HUES6 (cell line): ENCODE results near the gene ATXN7L1.

ENCODE experiments used
- H3K27ac ChIP-seq: 2 replicates; pipeline ENCODE4 v1.7.0; 2013; ENCODE audit warnings: low read depth, mild to moderate bottlenecking, low read length, inconsistent platforms
- H3K27me3 ChIP-seq: 2 replicates; pipeline ENCODE4 v1.6.1; 2013; ENCODE audit warnings: low read length; ENCODE audit not compliant: control insufficient read depth, insufficient read depth
- H3K36me3 ChIP-seq: 2 replicates; pipeline ENCODE4 v1.6.1; 2013; ENCODE audit warnings: low read length; ENCODE audit not compliant: control insufficient read depth, insufficient read depth
- H3K4me1 ChIP-seq: 2 replicates; pipeline ENCODE4 v1.6.1; 2013; ENCODE audit warnings: low read length; ENCODE audit not compliant: control insufficient read depth, insufficient read depth
- H3K4me3 ChIP-seq: 2 replicates; pipeline ENCODE4 v1.5.1; 2013; ENCODE audit warnings: low read depth, low read length
- H3K9ac ChIP-seq: one replicate; pipeline ENCODE4 v1.6.1; 2013; ENCODE audit warnings: mild to moderate bottlenecking, low read length
- H3K9me3 ChIP-seq: 2 replicates; pipeline ENCODE4 v1.6.1; 2013; ENCODE audit warnings: low read depth, low read length; ENCODE audit not compliant: control insufficient read depth, insufficient read depth

Gene ATXN7L1

GRCh38 chr7:105581066-105581811 is 295.2 kb downstream of the ATXN7L1 start, which contains the start of gene EFCAB10:
Gene EFCAB10 (minus strand): TSS chr7:105581493. CDS start chr7:105581463, 30 bp downstream.
- Histone ChIP-seq H3K27ac (no peak within 1 kb of the TSS), H3K4me1 (no peaks in the 10 kb centered on the region)

GRCh38 chr7:105580022-105580740 is 296.2 kb downstream of the ATXN7L1 start:
- Histone ChIP-seq H3K4me1 (no peaks in the 10 kb centered on the region), H3K9ac (no peak overlapping the region), H3K27ac (no peak overlapping the region), H3K36me3 (no peaks in the 10 kb centered on the region), H3K4me3 (0 out of 2 replicates have a peak overlapping the region, but pooled peaks have one; percentile 54), H3K9me3 (peaks cover 14% of the 10 kb centered on the region), H3K27me3 (no peaks in the 10 kb centered on the region)

More at GRCh38 chr7:105581066-105581811, 295.2 kb downstream of the ATXN7L1 start, which contains the start of gene EFCAB10:
- H3K36me3 ChIP-seq: no peaks in the 10 kb centered on the region
- peaks cover 16% of the 10 kb centered on the region for H3K9me3 ChIP-seq
- no peaks in the 10 kb centered on the region for H3K27me3 ChIP-seq
- peak within 1 kb of the TSS; percentile 54 for H3K4me3 ChIP-seq
- H3K9ac ChIP-seq: peak within 1 kb of the TSS; percentile 18

GRCh38 chr7:105578496-105578895 is 297.9 kb downstream of the ATXN7L1 start:
- no peak overlapping the region for H3K9ac ChIP-seq
- H3K27me3 ChIP-seq: no peaks in the 10 kb centered on the region
- peaks cover 14% of the 10 kb centered on the region; the same call in 1 of the 2 replicates for H3K9me3 ChIP-seq
- no peaks in the 10 kb centered on the region; the same call in 1 of the 2 replicates for H3K36me3 ChIP-seq
- no peaks in the 10 kb centered on the region for H3K4me1 ChIP-seq
- H3K27ac ChIP-seq: no peak overlapping the region
- H3K4me3 ChIP-seq: no peak overlapping the region

GRCh38 chr7:105577251-105577650 is 299.1 kb downstream of the ATXN7L1 start:
- H3K9me3 ChIP-seq: peaks cover 7% of the 10 kb centered on the region; the same call in 1 of the 2 replicates
- no peaks in the 10 kb centered on the region for H3K27me3 ChIP-seq
- H3K36me3 ChIP-seq: no peaks in the 10 kb centered on the region; the same call in 1 of the 2 replicates
- H3K4me1 ChIP-seq: no peaks in the 10 kb centered on the region
- H3K9ac ChIP-seq: no peak overlapping the region
- no peak overlapping the region for H3K27ac ChIP-seq
- H3K4me3 ChIP-seq: no peak overlapping the region

- Histone ChIP-seq H3K9me3 (peaks cover 5% of the 10 kb centered on the region; the same call in 1 of the 2 replicates), H3K4me3 (no peak overlapping the region), H3K9ac (no peak overlapping the region), H3K27ac (no peak overlapping the region), H3K36me3 (peaks cover 11% of the 10 kb centered on the region), H3K4me1 (no peaks in the 10 kb centered on the region), H3K27me3 (no peaks in the 10 kb centered on the region)
Observed at GRCh38 chr7:105571891-105572290, 304.5 kb downstream of the ATXN7L1 start.

GRCh38 chr7:105567821-105568220 is 308.6 kb downstream of the ATXN7L1 start:
- Histone ChIP-seq H3K9me3 (no peaks in the 10 kb centered on the region), H3K4me1 (no peaks in the 10 kb centered on the region), H3K27me3 (no peaks in the 10 kb centered on the region), H3K27ac (no peak overlapping the region), H3K9ac (no peak overlapping the region), H3K4me3 (no peak overlapping the region), H3K36me3 (peaks cover 41% of the 10 kb centered on the region)

- peaks cover 48% of the 10 kb centered on the region for H3K36me3 ChIP-seq
- no peak overlapping the region for H3K9ac ChIP-seq
- no peaks in the 10 kb centered on the region for H3K4me1 ChIP-seq
- no peak overlapping the region for H3K4me3 ChIP-seq
- no peaks in the 10 kb centered on the region for H3K27me3 ChIP-seq
- no peaks in the 10 kb centered on the region for H3K9me3 ChIP-seq
- H3K27ac ChIP-seq: no peak overlapping the region
Observed at GRCh38 chr7:105567024-105567423, 309.4 kb downstream of the ATXN7L1 start.

- Histone ChIP-seq H3K4me1 (no peaks in the 10 kb centered on the region), H3K27me3 (no peaks in the 10 kb centered on the region), H3K9ac (no peak overlapping the region), H3K27ac (no peak overlapping the region), H3K36me3 (peaks cover 51% of the 10 kb centered on the region), H3K4me3 (no peak overlapping the region), H3K9me3 (no peaks in the 10 kb centered on the region)
Observed at GRCh38 chr7:105565190-105565589, 311.2 kb downstream of the ATXN7L1 start.

GRCh38 chr7:105559926-105560325 is 316.5 kb downstream of the ATXN7L1 start:
- no peaks in the 10 kb centered on the region for H3K4me1 ChIP-seq
- H3K4me3 ChIP-seq: no peak overlapping the region
- no peaks in the 10 kb centered on the region for H3K27me3 ChIP-seq
- H3K9me3 ChIP-seq: no peaks in the 10 kb centered on the region
- peaks cover 62% of the 10 kb centered on the region for H3K36me3 ChIP-seq
- H3K27ac ChIP-seq: no peak overlapping the region
- H3K9ac ChIP-seq: no peak overlapping the region
